ENCODE results near the gene RNASE11. TPM values are rescaled to one million over a fixed set of nuclear protein-coding genes. Genes with fewer than 3 reads are reported as not detected.
"Not testable (repeated sequence)": the region's sequence is repeated elsewhere in the genome, so short reads cannot be mapped to it uniquely, and the experiment has no call there.

Gene RNASE11
- total RNA-seq, 1 donor from 2014 or later: not detected

DNA sequence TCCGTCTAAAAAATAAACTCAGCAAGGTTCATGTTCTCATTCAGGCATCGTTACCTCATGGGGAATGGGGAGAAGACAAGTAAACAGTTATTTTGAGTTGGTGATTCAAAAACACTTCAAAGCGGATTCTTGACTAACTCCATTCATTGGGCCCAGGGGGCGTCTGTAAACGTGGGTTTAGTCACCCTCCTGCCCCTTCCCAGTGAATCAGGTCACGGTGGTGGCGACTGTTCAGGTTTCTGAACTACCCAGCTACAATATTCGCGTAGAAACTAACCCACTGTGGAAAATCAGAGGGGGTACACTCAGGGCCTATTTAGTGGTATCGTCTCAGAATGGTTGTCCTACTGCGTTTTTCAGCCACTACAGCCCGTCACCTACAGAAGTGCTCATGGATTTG is 38.5 kb upstream of the RNASE11 start:
- no peak overlapping the region for H3K27ac ChIP-seq
- intact Hi-C loops (cut with DNase I): no loop called here
- DNase-seq (ENCODE audit: extremely low spot score in 2 of 2): no peak
- H3K27me3 ChIP-seq: no peaks in the 10 kb centered on the region
- no peaks in the 10 kb centered on the region for H3K36me3 ChIP-seq
- peak overlapping the region; percentile 30 to 35 for H3K4me3 ChIP-seq
- H3K9me3 ChIP-seq: no peaks in the 10 kb centered on the region
- TF ChIP-seq, protein P1, sequence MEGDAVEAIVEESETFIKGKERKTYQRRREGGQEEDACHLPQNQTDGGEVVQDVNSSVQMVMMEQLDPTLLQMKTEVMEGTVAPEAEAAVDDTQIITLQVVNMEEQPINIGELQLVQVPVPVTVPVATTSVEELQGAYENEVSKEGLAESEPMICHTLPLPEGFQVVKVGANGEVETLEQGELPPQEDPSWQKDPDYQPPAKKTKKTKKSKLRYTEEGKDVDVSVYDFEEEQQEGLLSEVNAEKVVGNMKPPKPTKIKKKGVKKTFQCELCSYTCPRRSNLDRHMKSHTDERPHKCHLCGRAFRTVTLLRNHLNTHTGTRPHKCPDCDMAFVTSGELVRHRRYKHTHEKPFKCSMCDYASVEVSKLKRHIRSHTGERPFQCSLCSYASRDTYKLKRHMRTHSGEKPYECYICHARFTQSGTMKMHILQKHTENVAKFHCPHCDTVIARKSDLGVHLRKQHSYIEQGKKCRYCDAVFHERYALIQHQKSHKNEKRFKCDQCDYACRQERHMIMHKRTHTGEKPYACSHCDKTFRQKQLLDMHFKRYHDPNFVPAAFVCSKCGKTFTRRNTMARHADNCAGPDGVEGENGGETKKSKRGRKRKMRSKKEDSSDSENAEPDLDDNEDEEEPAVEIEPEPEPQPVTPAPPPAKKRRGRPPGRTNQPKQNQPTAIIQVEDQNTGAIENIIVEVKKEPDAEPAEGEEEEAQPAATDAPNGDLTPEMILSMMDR (IDR thresholded peaks at IDR 0.05): no peak
- TF ChIP-seq POLR2A (IDR thresholded peaks at IDR 0.05): no peak
- H3K4me1 ChIP-seq: peaks cover 39% of the 10 kb centered on the region

DNA sequence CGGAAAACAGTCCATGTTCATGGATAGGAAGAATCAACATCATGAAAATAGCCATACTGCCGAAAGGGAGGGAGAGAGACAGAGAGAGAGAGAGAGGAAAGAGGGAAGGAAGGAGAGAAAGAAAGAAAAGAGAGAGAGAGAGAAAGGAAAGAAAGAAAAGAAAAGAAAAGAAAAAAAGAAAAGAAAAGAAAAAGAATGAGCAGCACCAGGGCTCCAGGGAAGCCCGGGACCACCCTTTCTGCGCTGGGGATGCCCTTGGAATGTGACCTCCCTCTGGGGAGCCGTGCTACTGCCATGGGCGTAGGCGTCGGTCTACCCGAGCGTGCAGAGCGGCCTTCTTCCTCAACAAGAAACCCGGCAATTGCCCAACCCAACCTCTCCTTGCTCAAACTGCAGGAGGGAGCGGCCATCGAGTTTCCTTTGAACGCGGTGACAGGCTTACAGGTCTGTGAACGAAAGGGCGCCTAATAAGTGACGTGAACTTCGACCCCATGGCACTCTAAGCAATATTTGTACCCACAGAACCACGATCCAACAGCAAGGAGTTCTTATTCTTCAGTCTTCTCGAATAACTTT is 36.8 kb upstream of the RNASE11 start:
- H3K4me3 ChIP-seq: peak overlapping the region; percentile 30 to 35
- H3K27ac ChIP-seq: no peak overlapping the region
- intact Hi-C loops (cut with DNase I): no loop called here
- H3K4me1 ChIP-seq: peaks cover 27% of the 10 kb centered on the region
- no peaks in the 10 kb centered on the region for H3K36me3 ChIP-seq
- no peaks in the 10 kb centered on the region for H3K9me3 ChIP-seq
- no peaks in the 10 kb centered on the region for H3K27me3 ChIP-seq
- no peak for DNase-seq (ENCODE audit: extremely low spot score in 2 of 2)
- no peak for TF ChIP-seq POLR2AphosphoS5 (IDR thresholded peaks at IDR 0.05; ENCODE audit: insufficient read depth in 1 of 2, low read depth in 1 of 2)

DNA sequence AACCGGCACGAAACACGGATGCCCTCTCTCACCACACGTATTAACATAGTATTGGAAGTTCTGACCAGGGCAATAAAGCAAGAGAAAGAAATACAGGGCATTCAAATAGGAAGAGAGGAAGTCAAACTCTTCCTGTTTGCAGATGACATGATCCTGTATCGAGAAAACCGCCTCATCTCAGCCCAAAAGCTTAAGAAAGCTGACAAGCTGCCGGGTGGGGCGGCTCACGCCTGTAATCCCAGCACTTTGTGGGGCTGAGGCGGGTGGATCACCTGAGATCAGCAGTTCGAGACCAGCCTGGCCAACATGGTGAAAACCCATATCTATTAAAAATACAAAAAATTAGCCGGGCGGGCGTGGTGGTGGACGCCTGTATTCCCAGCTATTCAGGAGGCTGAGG is 36.0 kb upstream of the RNASE11 start:
- H3K4me1 ChIP-seq: peaks cover 27% of the 10 kb centered on the region
- H3K36me3 ChIP-seq: no peaks in the 10 kb centered on the region
- no peak overlapping the region for H3K4me3 ChIP-seq
- no peaks in the 10 kb centered on the region for H3K9me3 ChIP-seq
- TF ChIP-seq POLR2AphosphoS5 (IDR thresholded peaks at IDR 0.05; ENCODE audit: insufficient read depth in 1 of 2, low read depth in 1 of 2) (no peak), POLR2A (IDR thresholded peaks at IDR 0.05) (no peak)
- TF ChIP-seq, protein P1 (IDR thresholded peaks at IDR 0.05): no peak
- H3K27ac ChIP-seq: no peak overlapping the region
- H3K27me3 ChIP-seq: no peaks in the 10 kb centered on the region
- intact Hi-C loops (cut with DNase I): no loop called here
- no peak for DNase-seq (ENCODE audit: extremely low spot score in 2 of 2)

GRCh38 chr14:20622816-20623291 is 35.1 kb upstream of the RNASE11 start:
- Histone ChIP-seq H3K27ac (no peak overlapping the region), H3K27me3 (no peaks in the 10 kb centered on the region)
- TF ChIP-seq POLR2A (IDR thresholded peaks at IDR 0.05): no peak
- no peak for TF ChIP-seq POLR2AphosphoS5 (IDR thresholded peaks at IDR 0.05; ENCODE audit: insufficient read depth in 1 of 2, low read depth in 1 of 2)
- TF ChIP-seq, protein P1 (IDR thresholded peaks at IDR 0.05): no peak

DNA sequence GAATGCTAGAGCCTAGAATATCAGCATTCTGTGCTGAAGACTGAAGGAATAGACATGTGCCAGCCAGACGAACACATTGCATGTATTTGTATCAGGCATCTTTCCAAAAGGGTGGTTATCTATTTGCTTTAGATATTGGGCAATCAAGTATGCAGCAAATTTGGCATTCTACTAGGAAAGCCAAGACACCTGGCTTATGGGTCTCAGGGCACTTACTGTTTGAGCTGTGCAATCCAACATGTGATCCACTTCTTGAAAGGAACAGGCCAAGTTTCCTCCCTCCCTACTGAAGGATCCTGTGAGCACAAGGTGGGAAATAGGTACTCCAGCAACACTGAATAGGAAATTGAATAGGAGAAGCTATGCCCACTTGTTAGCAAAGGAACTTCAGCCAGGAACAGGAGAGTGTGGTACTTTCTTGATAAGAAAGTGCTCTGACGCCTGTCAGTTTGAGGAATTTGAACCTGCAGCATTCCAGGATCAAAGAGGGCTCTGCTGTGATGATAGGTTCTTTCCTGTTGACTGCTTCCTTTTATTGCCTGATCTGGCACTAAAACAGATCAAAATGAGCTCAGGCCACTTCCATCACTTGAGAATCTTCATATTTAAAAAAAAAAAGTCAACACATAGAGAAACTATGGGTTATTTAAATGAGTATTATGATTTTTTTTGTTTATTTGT is 33.1 kb upstream of the RNASE11 start:
- DNase-seq (ENCODE audit: extremely low spot score in 2 of 2): no peak
- Histone ChIP-seq H3K36me3 (no peaks in the 10 kb centered on the region), H3K4me3 (no peak overlapping the region), H3K27ac (no peak overlapping the region), H3K4me1 (peaks cover 14% of the 10 kb centered on the region), H3K27me3 (no peaks in the 10 kb centered on the region), H3K9me3 (no peaks in the 10 kb centered on the region)
- TF ChIP-seq POLR2A (IDR thresholded peaks at IDR 0.05) (no peak), POLR2AphosphoS5 (IDR thresholded peaks at IDR 0.05; ENCODE audit: insufficient read depth in 1 of 2, low read depth in 1 of 2) (no peak)
- TF ChIP-seq, protein P1 (IDR thresholded peaks at IDR 0.05): no peak
- intact Hi-C loops (cut with DNase I): no loop called here

More at GRCh38 chr14:20622816-20623291, 35.1 kb upstream of the RNASE11 start:
- DNase-seq (ENCODE audit: extremely low spot score in 2 of 2): no peak
- intact Hi-C loops (cut with DNase I): no loop called here
- no peaks in the 10 kb centered on the region for H3K36me3 ChIP-seq
- H3K4me1 ChIP-seq: peaks cover 27% of the 10 kb centered on the region
- peak overlapping the region in 1 of 2 donors; percentile 11 for H3K4me3 ChIP-seq
- no peaks in the 10 kb centered on the region for H3K9me3 ChIP-seq

GRCh38 chr14:20619688-20620087 is 31.9 kb upstream of the RNASE11 start:
- DNase-seq (ENCODE audit: extremely low spot score in 2 of 2); H3K4me1 ChIP-seq; H3K9me3 ChIP-seq; H3K4me3 ChIP-seq; H3K27ac ChIP-seq; H3K27me3 ChIP-seq; H3K36me3 ChIP-seq: not testable (repeated sequence)
- intact Hi-C loops (cut with DNase I): loop anchor here (10.0 kb wide), 2 partner anchors 155 to 205 kb away; partner anchors contain the start of genes PIP4P1, PNP and TEP1
